ENCODE data around the gene PCDH9. TPM values are rescaled to one million over a fixed set of nuclear protein-coding genes. Genes with fewer than 3 reads are reported as not detected.

The PCDH9 gene
- total RNA-seq, 1 donor from 2014 or later, result 6.8 TPM

GRCh38 chr13:66559093-66559492 is 671.0 kb downstream of the PCDH9 start:
- Histone ChIP-seq H3K27me3 (ENCODE audit: control insufficient read depth in 3 of 3, insufficient read depth in 3 of 3, low read length in 3 of 3) (no peaks in the 10 kb centered on the region), H3K9ac (ENCODE audit: low read depth in 1 of 3, low read length in 3 of 3) (no peak overlapping the region), H3K9me3 (ENCODE audit: control insufficient read depth in 3 of 3, low read length in 3 of 3) (no peaks in the 10 kb centered on the region), H3K36me3 (ENCODE audit: control insufficient read depth in 3 of 3, insufficient read depth in 3 of 3, low read length in 3 of 3) (no peaks in the 10 kb centered on the region), H3K27ac (ENCODE audit: low read depth, low read length) (no peak overlapping the region), H3K4me3 (ENCODE audit: low read length in 3 of 3) (no peak overlapping the region), H3K4me1 (ENCODE audit: control insufficient read depth in 3 of 3, insufficient read depth in 3 of 3, low read length in 3 of 3) (no peaks in the 10 kb centered on the region)

- no peaks in the 10 kb centered on the region for H3K27me3 ChIP-seq (ENCODE audit: control insufficient read depth in 3 of 3, insufficient read depth in 3 of 3, low read length in 3 of 3)
- no peak overlapping the region for H3K9ac ChIP-seq (ENCODE audit: low read depth in 1 of 3, low read length in 3 of 3)
- no peaks in the 10 kb centered on the region for H3K4me1 ChIP-seq (ENCODE audit: control insufficient read depth in 3 of 3, insufficient read depth in 3 of 3, low read length in 3 of 3)
- no peak overlapping the region for H3K27ac ChIP-seq (ENCODE audit: low read depth, low read length)
- no peaks in the 10 kb centered on the region for H3K9me3 ChIP-seq (ENCODE audit: control insufficient read depth in 3 of 3, low read length in 3 of 3)
- no peaks in the 10 kb centered on the region for H3K36me3 ChIP-seq (ENCODE audit: control insufficient read depth in 3 of 3, insufficient read depth in 3 of 3, low read length in 3 of 3)
- H3K4me3 ChIP-seq (ENCODE audit: low read length in 3 of 3), result no peak overlapping the region
Observed at GRCh38 chr13:66558506-66558905, 671.6 kb downstream of the PCDH9 start.

GRCh38 chr13:66557357-66557756 is 672.8 kb downstream of the PCDH9 start:
- Histone ChIP-seq H3K36me3 (ENCODE audit: control insufficient read depth in 3 of 3, insufficient read depth in 3 of 3, low read length in 3 of 3) (no peaks in the 10 kb centered on the region), H3K9ac (ENCODE audit: low read depth in 1 of 3, low read length in 3 of 3) (no peak overlapping the region), H3K27me3 (ENCODE audit: control insufficient read depth in 3 of 3, insufficient read depth in 3 of 3, low read length in 3 of 3) (no peaks in the 10 kb centered on the region), H3K27ac (ENCODE audit: low read depth, low read length) (no peak overlapping the region), H3K4me3 (ENCODE audit: low read length in 3 of 3) (no peak overlapping the region), H3K9me3 (ENCODE audit: control insufficient read depth in 3 of 3, low read length in 3 of 3) (no peaks in the 10 kb centered on the region), H3K4me1 (ENCODE audit: control insufficient read depth in 3 of 3, insufficient read depth in 3 of 3, low read length in 3 of 3) (no peaks in the 10 kb centered on the region)

DNA sequence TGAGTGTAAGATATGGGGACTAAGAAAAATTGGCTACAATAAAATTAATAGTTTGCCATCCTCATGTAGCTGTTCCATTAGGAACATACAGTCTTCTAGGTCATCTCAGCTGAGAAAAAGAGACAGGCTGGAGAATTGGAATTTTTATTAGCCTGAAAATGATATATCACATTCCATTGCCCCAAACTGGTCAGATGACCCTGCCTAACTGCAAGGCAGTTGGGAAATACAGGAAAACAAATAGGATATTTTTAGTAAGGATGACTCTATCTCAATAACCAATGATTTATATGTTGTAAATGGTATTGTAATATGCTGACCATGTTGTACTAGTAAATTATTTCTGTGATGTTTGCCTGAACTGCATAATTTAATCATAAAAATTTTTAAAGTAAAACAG is 673.8 kb downstream of the PCDH9 start:
- Histone ChIP-seq H3K27ac (ENCODE audit: low read depth, low read length) (no peak overlapping the region), H3K27me3 (ENCODE audit: control insufficient read depth in 3 of 3, insufficient read depth in 3 of 3, low read length in 3 of 3) (no peaks in the 10 kb centered on the region), H3K4me3 (ENCODE audit: low read length in 3 of 3) (no peak overlapping the region), H3K9me3 (ENCODE audit: control insufficient read depth in 3 of 3, low read length in 3 of 3) (no peaks in the 10 kb centered on the region), H3K9ac (ENCODE audit: low read depth in 1 of 3, low read length in 3 of 3) (no peak overlapping the region), H3K36me3 (ENCODE audit: control insufficient read depth in 3 of 3, insufficient read depth in 3 of 3, low read length in 3 of 3) (no peaks in the 10 kb centered on the region), H3K4me1 (ENCODE audit: control insufficient read depth in 3 of 3, insufficient read depth in 3 of 3, low read length in 3 of 3) (no peaks in the 10 kb centered on the region)

DNA sequence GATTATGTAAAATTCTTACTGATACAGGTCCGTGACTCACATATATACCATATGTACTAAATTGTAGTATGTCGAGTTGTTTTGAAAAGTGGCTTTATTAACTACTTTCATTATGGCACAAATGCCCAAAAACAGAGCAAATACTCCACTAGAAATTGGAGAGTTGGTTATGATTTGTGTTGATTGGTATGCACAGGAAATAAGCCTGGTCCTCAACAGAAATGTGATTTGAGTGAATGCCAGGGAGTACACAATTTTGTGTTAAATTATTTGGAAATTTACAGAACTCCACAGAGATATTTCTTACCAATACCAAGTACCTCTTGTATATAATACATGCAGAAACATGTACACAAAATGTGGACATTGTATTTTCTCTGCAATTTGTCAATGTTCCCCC is 676.7 kb downstream of the PCDH9 start:
- H3K27ac ChIP-seq (ENCODE audit: low read depth, low read length), result no peak overlapping the region
- H3K9ac ChIP-seq (ENCODE audit: low read depth in 1 of 3, low read length in 3 of 3), result no peak overlapping the region

DNA sequence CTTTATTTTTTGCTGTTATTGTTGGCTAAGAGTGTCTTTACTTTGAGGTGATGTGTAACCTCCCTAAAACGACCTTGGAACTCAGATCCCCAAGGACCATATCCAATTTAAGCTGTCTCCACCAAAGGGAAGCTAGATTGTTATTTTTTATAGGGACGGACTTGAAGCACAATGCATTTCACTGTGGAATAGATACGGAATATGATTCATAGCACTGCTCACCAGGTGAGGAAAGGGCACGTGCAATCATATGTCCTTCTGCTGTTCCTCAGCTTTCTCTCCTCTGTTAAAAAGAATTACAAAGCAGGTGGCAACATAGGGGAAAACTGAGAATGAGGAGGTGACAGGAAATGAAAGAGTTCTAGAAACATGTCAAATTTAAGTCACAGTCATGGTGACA is 679.0 kb downstream of the PCDH9 start:
- no peaks in the 10 kb centered on the region for H3K27me3 ChIP-seq (ENCODE audit: control insufficient read depth in 3 of 3, insufficient read depth in 3 of 3, low read length in 3 of 3)
- no peak overlapping the region for H3K4me3 ChIP-seq (ENCODE audit: low read length in 3 of 3)
- no peaks in the 10 kb centered on the region for H3K4me1 ChIP-seq (ENCODE audit: control insufficient read depth in 3 of 3, insufficient read depth in 3 of 3, low read length in 3 of 3)
- no peaks in the 10 kb centered on the region for H3K36me3 ChIP-seq (ENCODE audit: control insufficient read depth in 3 of 3, insufficient read depth in 3 of 3, low read length in 3 of 3)
- no peak overlapping the region for H3K9ac ChIP-seq (ENCODE audit: low read depth in 1 of 3, low read length in 3 of 3)
- no peaks in the 10 kb centered on the region for H3K9me3 ChIP-seq (ENCODE audit: control insufficient read depth in 3 of 3, low read length in 3 of 3)
- no peak overlapping the region for H3K27ac ChIP-seq (ENCODE audit: low read depth, low read length)

More for the DNA sequence above, 676.7 kb downstream of the PCDH9 start:
- no peaks in the 10 kb centered on the region for H3K9me3 ChIP-seq (ENCODE audit: control insufficient read depth in 3 of 3, low read length in 3 of 3)
- no peaks in the 10 kb centered on the region for H3K36me3 ChIP-seq (ENCODE audit: control insufficient read depth in 3 of 3, insufficient read depth in 3 of 3, low read length in 3 of 3)
- no peaks in the 10 kb centered on the region for H3K27me3 ChIP-seq (ENCODE audit: control insufficient read depth in 3 of 3, insufficient read depth in 3 of 3, low read length in 3 of 3)
- no peaks in the 10 kb centered on the region for H3K4me1 ChIP-seq (ENCODE audit: control insufficient read depth in 3 of 3, insufficient read depth in 3 of 3, low read length in 3 of 3)
- H3K4me3 ChIP-seq (ENCODE audit: low read length in 3 of 3), result no peak overlapping the region

DNA sequence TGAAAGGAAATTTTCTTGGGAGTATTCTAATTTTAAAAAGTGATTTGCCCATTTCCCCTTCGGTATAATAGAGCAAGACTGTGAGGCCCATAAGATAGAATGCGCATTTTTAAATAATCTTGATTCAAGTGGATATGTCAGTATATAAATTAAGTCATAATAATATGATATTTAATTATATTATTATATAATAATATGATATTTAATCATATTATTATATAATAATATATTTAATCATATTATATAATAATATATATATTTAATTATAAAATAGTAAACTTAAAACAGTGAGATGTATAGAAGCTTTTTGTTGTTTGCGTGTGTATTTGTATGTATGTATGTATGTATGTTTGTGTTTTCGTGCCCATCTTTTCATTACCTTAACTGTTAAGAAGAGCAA is 682.5 kb downstream of the PCDH9 start:
- H3K27ac ChIP-seq (ENCODE audit: low read depth, low read length), result no peak overlapping the region
- H3K9ac ChIP-seq (ENCODE audit: low read depth in 1 of 3, low read length in 3 of 3), result no peak overlapping the region
- no peak overlapping the region for H3K4me3 ChIP-seq (ENCODE audit: low read length in 3 of 3)
- no peaks in the 10 kb centered on the region for H3K36me3 ChIP-seq (ENCODE audit: control insufficient read depth in 3 of 3, insufficient read depth in 3 of 3, low read length in 3 of 3)
- no peaks in the 10 kb centered on the region for H3K9me3 ChIP-seq (ENCODE audit: control insufficient read depth in 3 of 3, low read length in 3 of 3)
- no peaks in the 10 kb centered on the region for H3K4me1 ChIP-seq (ENCODE audit: control insufficient read depth in 3 of 3, insufficient read depth in 3 of 3, low read length in 3 of 3)
- no peaks in the 10 kb centered on the region for H3K27me3 ChIP-seq (ENCODE audit: control insufficient read depth in 3 of 3, insufficient read depth in 3 of 3, low read length in 3 of 3)

DNA sequence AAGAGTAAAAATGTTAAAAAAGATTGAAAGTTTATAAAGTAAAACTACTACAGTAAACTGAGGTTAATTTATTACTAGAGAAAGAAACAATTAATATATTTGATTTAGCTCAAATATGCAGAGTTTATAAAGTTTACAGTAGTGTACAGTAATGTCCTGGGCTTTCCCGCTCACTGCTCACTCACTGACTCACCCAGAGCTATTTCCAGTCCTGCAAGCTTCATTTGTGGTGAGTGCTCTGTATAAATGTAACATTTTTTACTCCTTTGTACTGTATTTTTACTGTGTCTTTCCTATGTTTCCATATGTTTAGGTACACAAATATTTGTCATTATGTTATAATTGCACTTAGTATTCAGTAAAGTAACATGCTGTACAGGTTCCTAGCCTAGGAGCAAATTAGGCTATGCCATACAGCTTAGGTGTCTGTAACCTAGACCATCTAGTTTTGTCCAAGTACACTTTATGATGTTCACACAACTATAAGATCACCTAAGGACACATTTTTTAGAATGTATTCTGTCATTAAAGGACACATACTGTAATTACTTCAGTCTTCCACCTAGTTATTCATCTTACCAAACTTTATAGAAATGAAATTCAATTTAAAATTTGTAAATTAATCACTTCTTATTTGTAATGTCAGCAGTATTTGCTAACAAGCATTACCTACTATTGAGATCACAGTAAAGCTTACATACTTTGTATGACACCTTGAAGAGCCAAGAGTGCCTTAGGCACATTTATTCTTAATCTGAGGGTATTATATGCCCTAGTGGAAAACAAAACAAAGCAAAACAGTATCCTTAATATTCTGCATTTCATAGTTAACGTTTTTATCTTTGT is 683.4 kb downstream of the PCDH9 start:
- no peaks in the 10 kb centered on the region for H3K27me3 ChIP-seq (ENCODE audit: control insufficient read depth in 3 of 3, insufficient read depth in 3 of 3, low read length in 3 of 3)
- no peak overlapping the region for H3K27ac ChIP-seq (ENCODE audit: low read depth, low read length)
- H3K4me3 ChIP-seq (ENCODE audit: low read length in 3 of 3), result no peak overlapping the region
- no peaks in the 10 kb centered on the region for H3K36me3 ChIP-seq (ENCODE audit: control insufficient read depth in 3 of 3, insufficient read depth in 3 of 3, low read length in 3 of 3)
- no peaks in the 10 kb centered on the region for H3K9me3 ChIP-seq (ENCODE audit: control insufficient read depth in 3 of 3, low read length in 3 of 3)
- H3K9ac ChIP-seq (ENCODE audit: low read depth in 1 of 3, low read length in 3 of 3), result no peak overlapping the region
- no peaks in the 10 kb centered on the region for H3K4me1 ChIP-seq (ENCODE audit: control insufficient read depth in 3 of 3, insufficient read depth in 3 of 3, low read length in 3 of 3)

- H3K4me3 ChIP-seq (ENCODE audit: low read length in 3 of 3), result no peak overlapping the region
- no peaks in the 10 kb centered on the region for H3K4me1 ChIP-seq (ENCODE audit: control insufficient read depth in 3 of 3, insufficient read depth in 3 of 3, low read length in 3 of 3)
- no peak overlapping the region for H3K9ac ChIP-seq (ENCODE audit: low read depth in 1 of 3, low read length in 3 of 3)
- H3K9me3 ChIP-seq (ENCODE audit: control insufficient read depth in 3 of 3, low read length in 3 of 3), result no peaks in the 10 kb centered on the region
- H3K36me3 ChIP-seq (ENCODE audit: control insufficient read depth in 3 of 3, insufficient read depth in 3 of 3, low read length in 3 of 3), result no peaks in the 10 kb centered on the region
- H3K27ac ChIP-seq (ENCODE audit: low read depth, low read length), result no peak overlapping the region
- H3K27me3 ChIP-seq (ENCODE audit: control insufficient read depth in 3 of 3, insufficient read depth in 3 of 3, low read length in 3 of 3), result no peaks in the 10 kb centered on the region
Observed at GRCh38 chr13:66543780-66544179, 686.4 kb downstream of the PCDH9 start.

DNA sequence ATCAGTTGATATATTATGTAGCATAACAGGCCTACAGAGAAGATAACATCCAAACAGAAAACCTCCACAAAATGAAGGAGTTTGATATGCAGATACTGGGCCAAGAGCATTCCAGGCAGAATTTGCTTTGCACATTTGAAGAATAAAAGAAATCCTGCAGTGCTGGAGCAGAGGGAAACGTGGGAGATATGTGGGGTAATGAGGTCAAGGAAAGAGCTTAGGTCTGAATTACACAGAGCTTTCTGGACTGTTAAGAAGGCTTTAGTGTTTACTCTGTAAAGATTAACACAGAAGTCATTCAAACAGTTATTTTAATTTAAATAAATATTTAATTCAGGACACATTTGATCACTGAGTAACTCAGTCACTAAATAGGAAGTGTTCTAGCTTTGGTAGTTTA is 692.7 kb downstream of the PCDH9 start:
- H3K27ac ChIP-seq (ENCODE audit: low read depth, low read length), result no peak overlapping the region
- H3K4me3 ChIP-seq (ENCODE audit: low read length in 3 of 3), result no peak overlapping the region
- no peaks in the 10 kb centered on the region for H3K36me3 ChIP-seq (ENCODE audit: control insufficient read depth in 3 of 3, insufficient read depth in 3 of 3, low read length in 3 of 3)
- no peaks in the 10 kb centered on the region for H3K27me3 ChIP-seq (ENCODE audit: control insufficient read depth in 3 of 3, insufficient read depth in 3 of 3, low read length in 3 of 3)
- no peaks in the 10 kb centered on the region for H3K9me3 ChIP-seq (ENCODE audit: control insufficient read depth in 3 of 3, low read length in 3 of 3)
- no peak overlapping the region for H3K9ac ChIP-seq (ENCODE audit: low read depth in 1 of 3, low read length in 3 of 3)
- H3K4me1 ChIP-seq (ENCODE audit: control insufficient read depth in 3 of 3, insufficient read depth in 3 of 3, low read length in 3 of 3), result no peaks in the 10 kb centered on the region
